Glutamatergic neuron (in vitro differentiated cells): Measurements from ENCODE around the gene CYCS. TPM values are rescaled to one million over a fixed set of nuclear protein-coding genes. Genes with fewer than 3 reads are reported as not detected.
A peak's percentile ranks its signal among the peaks of the same experiment; 100 is the strongest.

Experiments
- DNase-seq: peaks from one replicate; pipeline ENCODE4 v3.0.0; 2022
- H3K27ac Mint-ChIP-seq: one replicate; pipeline ENCODE4 v1.8.0; 2020; ENCODE audit warnings: mild to moderate bottlenecking, mixed read lengths, inconsistent platforms; ENCODE audit not compliant: unreplicated experiment
- H3K27me3 Mint-ChIP-seq: one replicate; pipeline ENCODE4 v1.8.0; 2020; ENCODE audit warnings: mild to moderate bottlenecking, moderate library complexity, mixed read lengths, inconsistent platforms; ENCODE audit not compliant: unreplicated experiment
- H3K36me3 Mint-ChIP-seq: one replicate; pipeline ENCODE4 v1.8.0; 2020; ENCODE audit warnings: mild to moderate bottlenecking, mixed read lengths, inconsistent platforms; ENCODE audit not compliant: unreplicated experiment
- H3K4me1 Mint-ChIP-seq: one replicate; pipeline ENCODE4 v1.8.0; 2020; ENCODE audit warnings: mild to moderate bottlenecking, low read depth, mixed read lengths, inconsistent platforms; ENCODE audit not compliant: unreplicated experiment
- H3K4me3 Mint-ChIP-seq: one replicate; pipeline ENCODE4 v1.8.0; 2020; ENCODE audit warnings: mild to moderate bottlenecking, mixed read lengths, inconsistent platforms; ENCODE audit not compliant: unreplicated experiment
- H3K9me3 Mint-ChIP-seq: one replicate; pipeline ENCODE4 v1.8.0; 2020; ENCODE audit warnings: mild to moderate bottlenecking, moderate library complexity, mixed read lengths, inconsistent platforms; ENCODE audit not compliant: unreplicated experiment
- CTCF ChIP-seq: fragments of 200-600 bp; sonication (generic); IDR thresholded peaks from one replicate; pipeline ENCODE4 v1.5.0; 2021; ENCODE audit not compliant: partially characterized antibody, unreplicated experiment
- total RNA-seq: library from RNA; stranded (reverse); fragmentation: NEBNext Ultra II Directional; extraction: Animal tissue kit (Norgen Biotek cat#: 25700); gene quantifications from one replicate; pipeline ENCODE4 v1.2.1, GENCODE V29; 2021; ENCODE audit not compliant: unreplicated experiment

Gene CYCS
- total RNA-seq, 1 donor from 2014 or later = 127 TPM

- peaks cover 7% of the 10 kb centered on the region for H3K4me1 Mint-ChIP-seq
Observed at GRCh38 chr7:25095516-25096345, 29.3 kb downstream of the CYCS start.

GRCh38 chr7:25093268-25093826 is 31.7 kb downstream of the CYCS start:
- Mint-ChIP-seq H3K4me3 (no peak overlapping the region), H3K27me3 (peaks cover 2% of the 10 kb centered on the region), H3K9me3 (peaks cover 4% of the 10 kb centered on the region), H3K27ac (no peak overlapping the region), H3K4me1 (peaks cover 13% of the 10 kb centered on the region), H3K36me3 (no peaks in the 10 kb centered on the region)
- TF ChIP-seq CTCF = peak; percentile 85
- DNase-seq = peak; percentile 91

More at GRCh38 chr7:25095516-25096345, 29.3 kb downstream of the CYCS start:
- TF ChIP-seq CTCF = no peak
- peaks cover 2% of the 10 kb centered on the region for H3K9me3 Mint-ChIP-seq
- no peak overlapping the region for H3K4me3 Mint-ChIP-seq
- peaks cover 2% of the 10 kb centered on the region for H3K27me3 Mint-ChIP-seq
- H3K36me3 Mint-ChIP-seq = no peaks in the 10 kb centered on the region
- no peak for DNase-seq
- no peak overlapping the region for H3K27ac Mint-ChIP-seq

- peaks cover 2% of the 10 kb centered on the region for H3K27me3 Mint-ChIP-seq
- H3K9me3 Mint-ChIP-seq = peaks cover 4% of the 10 kb centered on the region
- no peaks in the 10 kb centered on the region for H3K36me3 Mint-ChIP-seq
- DNase-seq = no peak
- H3K27ac Mint-ChIP-seq = no peak overlapping the region
- H3K4me3 Mint-ChIP-seq = no peak overlapping the region
- no peak for TF ChIP-seq CTCF
- peaks cover 13% of the 10 kb centered on the region for H3K4me1 Mint-ChIP-seq
Observed at GRCh38 chr7:25091779-25092178, 33.3 kb downstream of the CYCS start.

- DNase-seq = no peak
- TF ChIP-seq CTCF = no peak
- Mint-ChIP-seq H3K4me3 (peak overlapping the region; percentile 25), H3K4me1 (peaks cover 13% of the 10 kb centered on the region), H3K27me3 (peaks cover 2% of the 10 kb centered on the region), H3K27ac (peak overlapping the region; percentile 53), H3K36me3 (no peaks in the 10 kb centered on the region), H3K9me3 (peaks cover 4% of the 10 kb centered on the region)
Observed at GRCh38 chr7:25091176-25091575, 33.9 kb downstream of the CYCS start.

- H3K4me1 Mint-ChIP-seq = peaks cover 13% of the 10 kb centered on the region
- H3K9me3 Mint-ChIP-seq = peaks cover 4% of the 10 kb centered on the region
- peak overlapping the region; percentile 70 for H3K4me3 Mint-ChIP-seq
- H3K27me3 Mint-ChIP-seq = peaks cover 2% of the 10 kb centered on the region
- peak overlapping the region; percentile 86 for H3K27ac Mint-ChIP-seq
- no peak for TF ChIP-seq CTCF
- no peaks in the 10 kb centered on the region for H3K36me3 Mint-ChIP-seq
- no peak for DNase-seq
Observed at GRCh38 chr7:25090374-25090773, 34.7 kb downstream of the CYCS start.
